K562 (cell line): ENCODE data around the gene TDRKH. TPM values are rescaled to one million over a fixed set of nuclear protein-coding genes. Genes with fewer than 3 reads are reported as not detected.

Experiments
- CBFB ChIP-seq: sonication (generic); formaldehyde crosslinking; IDR thresholded peaks from 2 replicates; pipeline ENCODE4 v1.4.0; 2020; ENCODE audit warnings: mild to moderate bottlenecking, missing genetic modification reagents
- CCNT2 ChIP-seq: IDR thresholded peaks from 2 replicates; pipeline ENCODE4 v1.6.1; 2011; ENCODE audit warnings: borderline replicate concordance, low read depth, mild to moderate bottlenecking, moderate library complexity, mixed read lengths, low read length; ENCODE audit not compliant: insufficient read length; ENCODE audit errors: extremely low read depth
- ETV5 ChIP-seq: sonication (generic); formaldehyde crosslinking; IDR thresholded peaks from 2 replicates; pipeline ENCODE4 v1.4.0; 2020; ENCODE audit warnings: low read depth, mild to moderate bottlenecking, missing genetic modification reagents
- FIP1L1 ChIP-seq: fragments of 200-400 bp; formaldehyde crosslinking; IDR thresholded peaks from 2 replicates; pipeline ENCODE4 v1.6.1; 2018; ENCODE audit warnings: mild to moderate bottlenecking, low read depth, low read length; ENCODE audit not compliant: poor library complexity, severe bottlenecking
- HSF4 ChIP-seq: fragments of 250-450 bp; sonication (Bioruptor Pico); IDR thresholded peaks from 2 replicates; pipeline ENCODE4 v2.1.2; 2022; ENCODE audit warnings: mild to moderate bottlenecking, moderate library complexity, borderline replicate concordance
- MECOM ChIP-seq: fragments of 250-450 bp; sonication (Bioruptor Pico); IDR thresholded peaks from 2 replicates; pipeline ENCODE4 v1.8.0; 2022; ENCODE audit warnings: inconsistent platforms
- MYC ChIP-seq, 2 experiments: fragments of 250-450 bp in 1 of 2; sonication (Bioruptor Pico) in 1 of 2; IDR thresholded peaks; 2 replicates each; pipeline versions ENCODE4 v1.5.1 to v1.6.1; 2012 to 2021; ENCODE audit warnings: low read depth in 2 of 2, borderline replicate concordance in 1 of 2, improper control_type of control experiment in 1 of 2, low read length in 1 of 2, mild to moderate bottlenecking in 1 of 2, moderate library complexity in 1 of 2
- NR2F6 ChIP-seq: fragments of 450-650 bp; formaldehyde crosslinking; IDR thresholded peaks from 2 replicates; pipeline ENCODE4 v1.4.0; 2020; ENCODE audit warnings: mild to moderate bottlenecking
- RUNX1 ChIP-seq: sonication (generic); IDR thresholded peaks from 2 replicates; pipeline ENCODE4 v1.6.1; 2016; ENCODE audit warnings: antibody characterized with exemption, low read depth
- SIX5 ChIP-seq, 2 experiments: IDR thresholded peaks; 2 replicates each; pipeline ENCODE4 v1.6.1; 2011; ENCODE audit warnings: low read length in 2 of 2, borderline replicate concordance in 1 of 2, low read depth in 1 of 2, mild to moderate bottlenecking in 1 of 2, moderate library complexity in 1 of 2; ENCODE audit not compliant: insufficient read depth in 1 of 2
- polyA plus RNA-seq, 8 experiments: library from polyadenylated mRNA; depleted of rRNA in 4 of 8; stranded (reverse) in 5 of 8; unstranded in 3 of 8; fragments of >200 nt; fragmentation: Nextera tagmentation in 2 of 8; fragmentation: Illumina TruSeq in 1 of 8; extraction: Ambion mirVana in 2 of 8; extraction: Trizol in 1 of 8; gene quantifications; 2 replicates each; pipeline versions ENCODE4 v1.2.1 to v1.2.3, GENCODE V29; 2011 to 2014; ENCODE audit warnings: inconsistent platforms in 1 of 8, missing spikeins in 1 of 8
- total RNA-seq, 7 experiments: library from RNA; depleted of rRNA in 6 of 7; stranded (reverse); fragments of >200 nt in 6 of 7; fragmentation: Illumina TruSeq in 2 of 7; extraction: Trizol in 2 of 7; gene quantifications; 2 replicates each; pipeline versions ENCODE4 v1.2.1 to v1.2.3, GENCODE V29; 2011 to 2021; ENCODE audit warnings: low replicate concordance in 1 of 7
- TF ChIP-seq, protein P1 (sequence below): fragments of 150-350 bp; conservative IDR thresholded peaks from 2 replicates; pipeline ENCODE4 v1.6.1; 2014; ENCODE audit warnings: low read length
- TF ChIP-seq, protein P2 (sequence below): fragments of 250-450 bp; sonication (Bioruptor Pico); IDR thresholded peaks from 2 replicates; pipeline ENCODE4 v1.8.0; 2022; ENCODE audit warnings: moderate library complexity, mild to moderate bottlenecking, inconsistent platforms
- TF ChIP-seq, protein P3 (sequence below): fragments of 250-450 bp; sonication (Bioruptor Pico); IDR thresholded peaks from 2 replicates; pipeline ENCODE4 v1.5.0; 2020; ENCODE audit warnings: mild to moderate bottlenecking
- TF ChIP-seq, protein P4 (sequence below): sonication (generic); formaldehyde crosslinking; IDR thresholded peaks from 2 replicates; pipeline ENCODE4 v1.8.1; 2023; ENCODE audit warnings: mild to moderate bottlenecking, missing genetic modification reagents

TDRKH gene
- total and polyA plus RNA-seq, 9 of the 15 experiments (the other 6 are each of a cell fraction or from before 2014, with no cell fraction given): 4.3 to 21.3 (median 8.4) TPM

DNA sequence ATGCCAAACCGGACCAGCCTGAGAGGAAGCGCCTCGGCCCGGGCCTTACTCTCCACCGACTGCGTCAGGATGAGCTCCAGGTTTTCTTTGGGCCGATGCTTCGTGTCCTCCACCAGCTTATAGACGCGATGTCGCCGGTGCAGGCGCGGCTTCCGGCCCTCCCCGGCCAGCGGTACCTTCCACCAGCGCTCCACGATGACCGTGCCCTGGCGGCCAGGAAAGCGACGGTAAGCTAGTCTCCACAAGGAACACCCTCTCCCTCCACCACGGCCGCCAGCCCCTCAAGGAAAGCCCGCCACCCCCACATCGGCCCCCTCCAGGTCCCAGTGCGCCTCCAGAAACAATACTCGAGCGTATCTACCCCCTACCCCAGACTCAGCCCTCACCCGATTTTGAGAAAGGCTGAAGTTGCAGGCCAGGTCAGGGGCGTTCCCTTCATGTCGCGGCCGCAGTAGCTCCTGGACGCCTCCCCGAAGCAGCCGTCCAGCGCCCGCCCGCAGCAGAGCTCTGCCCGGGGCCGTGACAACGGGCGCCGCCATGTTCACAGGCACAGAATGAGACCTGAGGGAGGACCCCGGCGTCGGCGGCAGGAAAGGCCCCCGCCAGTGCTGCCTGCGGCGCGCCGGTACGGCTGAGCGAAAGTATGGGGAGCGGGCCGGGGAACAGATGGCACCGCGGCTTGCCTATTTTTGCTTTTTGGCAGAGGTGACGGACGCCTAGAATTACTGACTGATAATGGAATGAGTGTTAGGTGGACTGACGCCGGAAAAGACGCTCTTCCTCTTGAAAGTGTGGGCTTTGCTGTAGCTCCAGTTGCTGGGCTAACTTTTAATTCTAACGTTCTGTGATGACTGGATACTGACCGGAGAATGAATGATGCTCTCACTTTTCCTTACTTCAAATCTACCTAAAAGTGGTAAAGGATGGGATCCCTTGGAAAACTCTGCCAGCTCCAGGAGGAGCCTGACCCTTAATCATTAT lies 27.1 kb downstream of the TDRKH start, which contains the start of gene MRPL9 (continued):
- TF ChIP-seq, protein P1, sequence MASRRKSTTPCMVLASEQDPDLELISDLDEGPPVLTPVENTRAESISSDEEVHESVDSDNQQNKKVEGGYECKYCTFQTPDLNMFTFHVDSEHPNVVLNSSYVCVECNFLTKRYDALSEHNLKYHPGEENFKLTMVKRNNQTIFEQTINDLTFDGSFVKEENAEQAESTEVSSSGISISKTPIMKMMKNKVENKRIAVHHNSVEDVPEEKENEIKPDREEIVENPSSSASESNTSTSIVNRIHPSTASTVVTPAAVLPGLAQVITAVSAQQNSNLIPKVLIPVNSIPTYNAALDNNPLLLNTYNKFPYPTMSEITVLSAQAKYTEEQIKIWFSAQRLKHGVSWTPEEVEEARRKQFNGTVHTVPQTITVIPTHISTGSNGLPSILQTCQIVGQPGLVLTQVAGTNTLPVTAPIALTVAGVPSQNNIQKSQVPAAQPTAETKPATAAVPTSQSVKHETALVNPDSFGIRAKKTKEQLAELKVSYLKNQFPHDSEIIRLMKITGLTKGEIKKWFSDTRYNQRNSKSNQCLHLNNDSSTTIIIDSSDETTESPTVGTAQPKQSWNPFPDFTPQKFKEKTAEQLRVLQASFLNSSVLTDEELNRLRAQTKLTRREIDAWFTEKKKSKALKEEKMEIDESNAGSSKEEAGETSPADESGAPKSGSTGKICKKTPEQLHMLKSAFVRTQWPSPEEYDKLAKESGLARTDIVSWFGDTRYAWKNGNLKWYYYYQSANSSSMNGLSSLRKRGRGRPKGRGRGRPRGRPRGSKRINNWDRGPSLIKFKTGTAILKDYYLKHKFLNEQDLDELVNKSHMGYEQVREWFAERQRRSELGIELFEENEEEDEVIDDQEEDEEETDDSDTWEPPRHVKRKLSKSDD: 0 out of 2 replicates have a peak, but pooled peaks have one; percentile 35
- peak; percentile 30 to 54; a peak in 2 of 4 replicates for TF ChIP-seq SIX5 (IDR thresholded peaks at IDR 0.05; ENCODE audit: borderline replicate concordance in 1 of 2, insufficient read depth in 1 of 2, low read depth in 1 of 2, low read length in 2 of 2)
- TF ChIP-seq RUNX1: no peak
- 0 out of 2 replicates have a peak, but pooled peaks have one; percentile 47 for TF ChIP-seq MYC (IDR thresholded peaks at IDR 0.05; ENCODE audit: low read depth, low read length)
- no peak for TF ChIP-seq MYC (CRISPR knock-in tag; IDR thresholded peaks at IDR 0.05; ENCODE audit: borderline replicate concordance, low read depth)
- 0 out of 2 replicates have a peak, but pooled peaks have one; percentile 50 for TF ChIP-seq NR2F6
- TF ChIP-seq, protein P2, sequence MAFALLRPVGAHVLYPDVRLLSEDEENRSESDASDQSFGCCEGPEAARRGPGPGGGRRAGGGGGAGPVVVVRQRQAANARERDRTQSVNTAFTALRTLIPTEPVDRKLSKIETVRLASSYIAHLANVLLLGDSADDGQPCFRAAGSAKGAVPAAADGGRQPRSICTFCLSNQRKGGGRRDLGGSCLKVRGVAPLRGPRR (CRISPR knock-in tag): no peak
- TF ChIP-seq FIP1L1: no peak
- peak; percentile 57 for TF ChIP-seq CCNT2
- TF ChIP-seq HSF4 (CRISPR knock-in tag): no peak
- TF ChIP-seq CBFB (CRISPR knock-in tag): 0 out of 2 replicates have a peak, but pooled peaks have one; percentile 51
- TF ChIP-seq ETV5 (CRISPR knock-in tag): peak; percentile 71
- TF ChIP-seq, protein P3, sequence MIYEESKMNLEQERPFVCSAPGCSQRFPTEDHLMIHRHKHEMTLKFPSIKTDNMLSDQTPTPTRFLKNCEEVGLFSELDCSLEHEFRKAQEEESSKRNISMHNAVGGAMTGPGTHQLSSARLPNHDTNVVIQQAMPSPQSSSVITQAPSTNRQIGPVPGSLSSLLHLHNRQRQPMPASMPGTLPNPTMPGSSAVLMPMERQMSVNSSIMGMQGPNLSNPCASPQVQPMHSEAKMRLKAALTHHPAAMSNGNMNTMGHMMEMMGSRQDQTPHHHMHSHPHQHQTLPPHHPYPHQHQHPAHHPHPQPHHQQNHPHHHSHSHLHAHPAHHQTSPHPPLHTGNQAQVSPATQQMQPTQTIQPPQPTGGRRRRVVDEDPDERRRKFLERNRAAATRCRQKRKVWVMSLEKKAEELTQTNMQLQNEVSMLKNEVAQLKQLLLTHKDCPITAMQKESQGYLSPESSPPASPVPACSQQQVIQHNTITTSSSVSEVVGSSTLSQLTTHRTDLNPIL: no peak
- TF ChIP-seq, protein P4, sequence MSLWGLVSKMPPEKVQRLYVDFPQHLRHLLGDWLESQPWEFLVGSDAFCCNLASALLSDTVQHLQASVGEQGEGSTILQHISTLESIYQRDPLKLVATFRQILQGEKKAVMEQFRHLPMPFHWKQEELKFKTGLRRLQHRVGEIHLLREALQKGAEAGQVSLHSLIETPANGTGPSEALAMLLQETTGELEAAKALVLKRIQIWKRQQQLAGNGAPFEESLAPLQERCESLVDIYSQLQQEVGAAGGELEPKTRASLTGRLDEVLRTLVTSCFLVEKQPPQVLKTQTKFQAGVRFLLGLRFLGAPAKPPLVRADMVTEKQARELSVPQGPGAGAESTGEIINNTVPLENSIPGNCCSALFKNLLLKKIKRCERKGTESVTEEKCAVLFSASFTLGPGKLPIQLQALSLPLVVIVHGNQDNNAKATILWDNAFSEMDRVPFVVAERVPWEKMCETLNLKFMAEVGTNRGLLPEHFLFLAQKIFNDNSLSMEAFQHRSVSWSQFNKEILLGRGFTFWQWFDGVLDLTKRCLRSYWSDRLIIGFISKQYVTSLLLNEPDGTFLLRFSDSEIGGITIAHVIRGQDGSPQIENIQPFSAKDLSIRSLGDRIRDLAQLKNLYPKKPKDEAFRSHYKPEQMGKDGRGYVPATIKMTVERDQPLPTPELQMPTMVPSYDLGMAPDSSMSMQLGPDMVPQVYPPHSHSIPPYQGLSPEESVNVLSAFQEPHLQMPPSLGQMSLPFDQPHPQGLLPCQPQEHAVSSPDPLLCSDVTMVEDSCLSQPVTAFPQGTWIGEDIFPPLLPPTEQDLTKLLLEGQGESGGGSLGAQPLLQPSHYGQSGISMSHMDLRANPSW (CRISPR knock-in tag): no peak
- TF ChIP-seq MECOM: no peak
